SK-N-SH (cell line): ENCODE results near the gene RNF166. TPM values are rescaled to one million over a fixed set of nuclear protein-coding genes. Genes with fewer than 3 reads are reported as not detected.

ENCODE experiments used
- CTCF ChIA-PET: fragments of 300-600, 350-600 bp; formaldehyde crosslinking; extraction: SDS; loops from one replicate; lab custom pipeline; 2021; lab: Yijun Ruan, JAX
- POLR2A ChIA-PET: fragments of 350-600 bp; sonication (Branson Sonifier 250); formaldehyde crosslinking; extraction: SDS; loops from one replicate; lab custom pipeline; 2020; ENCODE audit warnings: antibody characterized with exemption, inconsistent platforms; lab: Yijun Ruan, JAX
- DNase-seq: peaks from one replicate; pipeline ENCODE4 v3.0.0; 2012
- H2AFZ ChIP-seq: fragments of 200-600 bp; sonication (generic); 2 replicates; pipeline ENCODE4 v1.8.1; 2016; ENCODE audit warnings: antibody characterized with exemption, mild to moderate bottlenecking, low read depth
- H3F3A ChIP-seq: fragments of 200-600 bp; sonication (generic); replicated peaks from 2 replicates; pipeline ENCODE3; 2016; ENCODE audit warnings: antibody characterized with exemption, mild to moderate bottlenecking; ENCODE audit not compliant: insufficient read depth
- H3K27ac ChIP-seq, 2 experiments: fragments of 200-500 bp in 1 of 2; fragments of 200-600 bp in 1 of 2; sonication (Bioruptor generic) in 1 of 2; sonication (generic), shearing (Covaris generic) in 1 of 2; 2 replicates each; pipeline versions ENCODE4 v1.5.1 to v1.6.1; 2014 to 2016; ENCODE audit warnings: low read depth in 2 of 2, inconsistent platforms in 1 of 2, low read length in 1 of 2, mild to moderate bottlenecking in 1 of 2, mixed read lengths in 1 of 2
- H3K27me3 ChIP-seq: fragments of 200-600 bp; sonication (generic), shearing (Covaris generic); 2 replicates; pipeline ENCODE4 v1.6.1; 2016; ENCODE audit warnings: mixed run types; ENCODE audit not compliant: insufficient read depth
- H3K36me3 ChIP-seq, 2 experiments: fragments of 200-500 bp in 1 of 2; fragments of 200-600 bp in 1 of 2; sonication (Bioruptor generic) in 1 of 2; sonication (generic) in 1 of 2; replicated peaks in 1 of 2; 2 replicates each; pipeline versions ENCODE3 to v1.5.1; 2014 to 2016; ENCODE audit warnings: low read length in 1 of 2, mild to moderate bottlenecking in 1 of 2; ENCODE audit not compliant: insufficient read depth in 2 of 2, control insufficient read depth in 1 of 2
- H3K4me1 ChIP-seq, 2 experiments: fragments of 200-500 bp in 1 of 2; fragments of 200-600 bp in 1 of 2; sonication (Bioruptor generic) in 1 of 2; sonication (generic), shearing (Covaris generic) in 1 of 2; 2 replicates each; pipeline versions ENCODE4 v1.5.1 to v1.6.1; 2014 to 2016; ENCODE audit warnings: low read depth in 1 of 2, low read length in 1 of 2, mixed run types in 1 of 2; ENCODE audit not compliant: insufficient read depth in 2 of 2, control insufficient read depth in 1 of 2
- H3K4me2 ChIP-seq: fragments of 200-600 bp; sonication (generic), shearing (Covaris generic); 2 replicates; pipeline ENCODE4 v1.6.1; 2017; ENCODE audit warnings: mixed run types
- H3K4me3 ChIP-seq, 2 experiments: fragments of 200-500 bp in 1 of 2; fragments of 200-600 bp in 1 of 2; sonication (Bioruptor generic) in 1 of 2; sonication (generic), shearing (Covaris generic) in 1 of 2; 2 replicates each; pipeline versions ENCODE4 v1.5.1 to v1.8.1; 2014 to 2016; ENCODE audit warnings: low read depth in 2 of 2, inconsistent platforms in 1 of 2, low read length in 1 of 2, mild to moderate bottlenecking in 1 of 2, mixed read lengths in 1 of 2, moderate library complexity in 1 of 2
- H3K79me2 ChIP-seq: fragments of 200-600 bp; sonication (generic); 2 replicates; pipeline ENCODE4 v1.8.1; 2017; ENCODE audit warnings: mild to moderate bottlenecking; ENCODE audit not compliant: insufficient read depth
- H3K9ac ChIP-seq: fragments of 200-600 bp; sonication (generic); 2 replicates; pipeline ENCODE4 v1.6.1; 2017; ENCODE audit warnings: mixed run types
- H3K9me2 ChIP-seq: fragments of 200-600 bp; sonication (generic); 2 replicates; pipeline ENCODE4 v1.6.1; 2017; ENCODE audit warnings: mixed run types
- H3K9me3 ChIP-seq: fragments of 200-600 bp; sonication (generic); 2 replicates; pipeline ENCODE4 v1.6.1; 2017; ENCODE audit warnings: mixed run types, mild to moderate bottlenecking, moderate library complexity
- H4K20me1 ChIP-seq: fragments of 200-600 bp; sonication (generic); 2 replicates; pipeline ENCODE4 v1.6.1; 2017; ENCODE audit warnings: mild to moderate bottlenecking, mixed run types; ENCODE audit not compliant: insufficient read depth
- ELF1 ChIP-seq: IDR thresholded peaks from 2 replicates; pipeline ENCODE4 v1.4.0; 2012
- GATA2 ChIP-seq: sonication (generic); formaldehyde crosslinking; IDR thresholded peaks from 2 replicates; pipeline ENCODE4 v1.5.0; 2020; ENCODE audit warnings: mild to moderate bottlenecking, missing genetic modification reagents
- IRF3 ChIP-seq: fragments of 150-350 bp; IDR thresholded peaks from 2 replicates; pipeline ENCODE4 v1.6.1; 2016; ENCODE audit warnings: mild to moderate bottlenecking, low read depth, low read length
- JUND ChIP-seq: IDR thresholded peaks from 2 replicates; pipeline ENCODE4 v1.4.0; 2012
- NRF1 ChIP-seq: IDR thresholded peaks from 2 replicates; pipeline ENCODE4 v1.6.1; 2012; ENCODE audit warnings: low read depth, mild to moderate bottlenecking, low read length
- POLR2AphosphoS5 ChIP-seq: IDR thresholded peaks from 2 replicates; pipeline ENCODE4 v1.6.1; 2012; ENCODE audit warnings: low read depth, low read length
- RAD21 ChIP-seq: IDR thresholded peaks from 2 replicates; pipeline ENCODE4 v1.6.1; 2012; ENCODE audit warnings: mild to moderate bottlenecking, low read length
- REST ChIP-seq: IDR thresholded peaks from 2 replicates; pipeline ENCODE4 v1.6.1; 2012; ENCODE audit warnings: mild to moderate bottlenecking, low read depth, low read length, moderate library complexity
- RFX5 ChIP-seq: IDR thresholded peaks from 2 replicates; pipeline ENCODE4 v1.6.1; 2012; ENCODE audit warnings: mild to moderate bottlenecking, improper control_type of control experiment, low read length
- TAF1 ChIP-seq: IDR thresholded peaks from 2 replicates; pipeline ENCODE4 v1.6.1; 2012; ENCODE audit warnings: low read depth, mild to moderate bottlenecking, low read length, moderate library complexity, borderline replicate concordance
- TCF12 ChIP-seq: IDR thresholded peaks from 2 replicates; pipeline ENCODE4 v1.4.0; 2012
- ZBTB33 ChIP-seq: IDR thresholded peaks from 2 replicates; pipeline ENCODE4 v1.4.0; 2012; ENCODE audit warnings: low read depth, borderline replicate concordance
- WGBS: methylation state at CpG from one replicate; pipeline ENCODE4 v1.1.6; 2017; ENCODE audit warnings: low lambda C conversion rate; 5-methylcytosine and 5-hydroxymethylcytosine counted together
- polyA plus RNA-seq, 3 experiments: library from polyadenylated mRNA; depleted of rRNA; stranded (reverse); fragments of >200 nt; gene quantifications; 2 replicates each; pipeline ENCODE4 v1.2.3, GENCODE V29; 2012

Gene RNF166
- polyA plus RNA-seq, 1 of the 3 experiments (the other 2 are of a cell fraction) = 17.2 TPM

GRCh38 chr16:88710556-88710955 is 4.3 kb upstream of the RNF166 start:
- POLR2A ChIA-PET = no interaction called here
- no peak overlapping the region for H3K9ac ChIP-seq
- no peak overlapping the region for H3K4me3 ChIP-seq
- no peaks in the 10 kb centered on the region for H3K9me2 ChIP-seq
- no peaks in the 10 kb centered on the region for H3K9me3 ChIP-seq
- TF ChIP-seq ZBTB33 (no peak), RFX5 (no peak), IRF3 (no peak), REST (no peak)
- peaks cover 5% of the 10 kb centered on the region; the same call in 1 of the 2 replicates for H4K20me1 ChIP-seq
- H3K4me1 ChIP-seq = peaks cover 0 to 9% of the 10 kb centered on the region in 2 experiments; a peak in 2 of 4 replicates
- CTCF ChIA-PET = no interaction called here
- WGBS = 80% methylated on average over 14 of the region's 16 CpGs
- no peaks in the 10 kb centered on the region for H3K27me3 ChIP-seq
- no peak for DNase-seq
- peaks cover 0 to 25% of the 10 kb centered on the region in 2 experiments for H3K36me3 ChIP-seq
- H3F3A ChIP-seq = peaks cover 17% of the 10 kb centered on the region
- peaks cover 34% of the 10 kb centered on the region for H3K79me2 ChIP-seq
- no peak overlapping the region for H2AFZ ChIP-seq
- H3K27ac ChIP-seq = no peak overlapping the region
- no peak overlapping the region for H3K4me2 ChIP-seq

- peak overlapping the region in 1 of 2 experiments; percentile 30; a peak in 1 of 4 replicates for H3K27ac ChIP-seq
- H3K9me2 ChIP-seq = no peaks in the 10 kb centered on the region
- H3F3A ChIP-seq = peaks cover 17% of the 10 kb centered on the region
- peak overlapping the region; percentile 94 to 99 for H3K4me3 ChIP-seq
- ChIA-PET POLR2A (no interaction called here), CTCF (interaction anchor here (0.9 to 3.1 kb wide), 2 partner anchors 16 to 30 kb away, joined by 3 to 12 read pairs; no protein-coding TSS in a partner anchor)
- peak overlapping the region; percentile 98 for H3K4me2 ChIP-seq
- peaks cover 0 to 16% of the 10 kb centered on the region in 2 experiments; a peak in 2 of 4 replicates for H3K4me1 ChIP-seq
- H3K36me3 ChIP-seq = peaks cover 0 to 4% of the 10 kb centered on the region in 2 experiments
- no peaks in the 10 kb centered on the region for H3K27me3 ChIP-seq
- H3K9me3 ChIP-seq = no peaks in the 10 kb centered on the region
- H2AFZ ChIP-seq = peak overlapping the region; percentile 56; the same call in 1 of the 2 replicates
- DNase-seq = no peak
- peak overlapping the region; percentile 75 for H3K9ac ChIP-seq
- peaks cover 58% of the 10 kb centered on the region for H3K79me2 ChIP-seq
- 0 out of 2 replicates have a peak, but pooled peaks cover 6% of the 10 kb centered on the region for H4K20me1 ChIP-seq
- 24% methylated on average over 17 of the region's 17 CpGs for WGBS
- no peak for TF ChIP-seq RAD21
- TF ChIP-seq TCF12 = no peak
- no peak for TF ChIP-seq GATA2
- TF ChIP-seq POLR2AphosphoS5 = no peak
- TF ChIP-seq NRF1 = no peak
- TF ChIP-seq JUND = no peak
- no peak for TF ChIP-seq TAF1
- no peak for TF ChIP-seq ELF1
Observed at GRCh38 chr16:88706965-88707826, 988 bp upstream of the RNF166 start.
